MCF 10A (cell line): ENCODE results near the gene MLXIPL. TPM values are rescaled to one million over a fixed set of nuclear protein-coding genes. Genes with fewer than 3 reads are reported as not detected.

ENCODE experiments used
- BruUV-seq: library from RNA; stranded (reverse); fragments of 400-500 nt; replicated peaks from 2 replicates; lab custom pipeline; 2021; lab: Mats Ljungman, UMichigan
- CTCF ChIA-PET: fragments of 300-600 bp; sonication (Branson Sonifier 250); formaldehyde crosslinking; extraction: SDS; loops from one replicate; lab custom pipeline; 2021; ENCODE audit warnings: antibody characterized with exemption, inconsistent platforms; lab: Yijun Ruan, JAX
- POLR2A ChIA-PET: fragments of 300-600, 350-650 bp; sonication (Branson Sonifier 250); formaldehyde crosslinking; extraction: SDS; loops from one replicate; lab custom pipeline; 2020; ENCODE audit warnings: antibody characterized with exemption, inconsistent platforms; lab: Yijun Ruan, JAX
- DNase-seq: peaks from one replicate; pipeline ENCODE4 v3.0.0-alpha.2; 2018; ENCODE audit not compliant: unreplicated experiment
- H3K27ac Mint-ChIP-seq: one replicate; pipeline ENCODE4 v1.8.0; 2022; ENCODE audit warnings: mild to moderate bottlenecking, low read depth, mixed read lengths; ENCODE audit not compliant: unreplicated experiment
- H3K27me3 Mint-ChIP-seq: one replicate; pipeline ENCODE4 v1.8.0; 2022; ENCODE audit warnings: mixed read lengths; ENCODE audit not compliant: insufficient read depth, unreplicated experiment
- H3K36me3 Mint-ChIP-seq: one replicate; pipeline ENCODE4 v1.8.0; 2022; ENCODE audit warnings: mild to moderate bottlenecking, moderate library complexity, mixed read lengths; ENCODE audit not compliant: insufficient read depth, unreplicated experiment
- H3K4me1 Mint-ChIP-seq: one replicate; pipeline ENCODE4 v1.8.0; 2022; ENCODE audit warnings: mixed read lengths; ENCODE audit not compliant: insufficient read depth, unreplicated experiment
- H3K4me3 Mint-ChIP-seq: one replicate; pipeline ENCODE4 v1.8.0; 2022; ENCODE audit warnings: mild to moderate bottlenecking, moderate library complexity, mixed read lengths; ENCODE audit not compliant: unreplicated experiment
- H3K9me3 Mint-ChIP-seq: one replicate; pipeline ENCODE4 v1.8.0; 2022; ENCODE audit warnings: mixed read lengths; ENCODE audit not compliant: unreplicated experiment
- intact Hi-C: fragments of 100-400 bp; cut with micrococcal nuclease; formaldehyde crosslinking; loops from 2 replicates; pipeline ENCODE4 v1.14.1; 2022
- total RNA-seq: library from RNA; stranded (reverse); gene quantifications from 2 replicates; pipeline ENCODE4 v1.2.3, GENCODE V29; 2022
- TF ChIP-seq, protein P1 (sequence below): fragments of 200-600 bp; IDR thresholded peaks from one replicate; pipeline ENCODE4 v1.8.0; 2022; ENCODE audit warnings: antibody characterized with exemption, mild to moderate bottlenecking; ENCODE audit not compliant: unreplicated experiment

MLXIPL gene
- total RNA-seq, 1 experiment from 2014 or later, result not detected

DNA sequence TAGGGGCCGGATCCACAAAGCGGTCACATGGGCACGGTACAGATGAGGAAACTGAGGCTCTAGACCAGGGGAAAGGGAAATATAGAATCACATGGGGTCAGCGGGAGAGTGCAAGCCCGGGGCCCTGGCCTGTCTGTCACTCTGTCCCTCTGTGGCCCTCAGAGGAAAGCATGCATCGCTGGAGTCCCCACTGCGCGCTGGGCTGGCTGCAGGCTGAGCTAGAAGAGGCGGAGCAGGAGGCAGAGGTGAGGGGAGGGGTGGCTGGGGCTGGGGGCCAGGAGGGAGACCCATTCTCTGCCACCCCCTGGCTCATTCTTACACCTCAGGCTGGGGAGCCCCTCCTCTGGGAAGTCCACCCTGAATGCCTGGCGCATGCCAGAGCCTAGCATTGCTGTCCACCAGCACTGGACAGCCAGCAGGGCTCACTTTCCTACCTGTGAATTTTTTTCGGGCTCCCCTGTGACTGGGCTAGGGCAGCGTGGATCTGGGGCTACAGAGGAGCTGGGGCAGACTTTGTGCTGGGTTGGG lies 45.6 kb upstream of the MLXIPL start:
- BruUV-seq, result no TSS peak
- TF ChIP-seq, protein P1, sequence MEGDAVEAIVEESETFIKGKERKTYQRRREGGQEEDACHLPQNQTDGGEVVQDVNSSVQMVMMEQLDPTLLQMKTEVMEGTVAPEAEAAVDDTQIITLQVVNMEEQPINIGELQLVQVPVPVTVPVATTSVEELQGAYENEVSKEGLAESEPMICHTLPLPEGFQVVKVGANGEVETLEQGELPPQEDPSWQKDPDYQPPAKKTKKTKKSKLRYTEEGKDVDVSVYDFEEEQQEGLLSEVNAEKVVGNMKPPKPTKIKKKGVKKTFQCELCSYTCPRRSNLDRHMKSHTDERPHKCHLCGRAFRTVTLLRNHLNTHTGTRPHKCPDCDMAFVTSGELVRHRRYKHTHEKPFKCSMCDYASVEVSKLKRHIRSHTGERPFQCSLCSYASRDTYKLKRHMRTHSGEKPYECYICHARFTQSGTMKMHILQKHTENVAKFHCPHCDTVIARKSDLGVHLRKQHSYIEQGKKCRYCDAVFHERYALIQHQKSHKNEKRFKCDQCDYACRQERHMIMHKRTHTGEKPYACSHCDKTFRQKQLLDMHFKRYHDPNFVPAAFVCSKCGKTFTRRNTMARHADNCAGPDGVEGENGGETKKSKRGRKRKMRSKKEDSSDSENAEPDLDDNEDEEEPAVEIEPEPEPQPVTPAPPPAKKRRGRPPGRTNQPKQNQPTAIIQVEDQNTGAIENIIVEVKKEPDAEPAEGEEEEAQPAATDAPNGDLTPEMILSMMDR, result no peak
- no peak overlapping the region for H3K27ac Mint-ChIP-seq
- no peak for DNase-seq
- POLR2A ChIA-PET, result no interaction called here
- no peak overlapping the region for H3K4me3 Mint-ChIP-seq
- CTCF ChIA-PET, result interaction anchor here (0.7 to 1.1 kb wide), 3 partner anchors 12 to 190 kb away, joined by 3 to 5 read pairs (median 4); no protein-coding TSS in a partner anchor
- peaks cover 7% of the 10 kb centered on the region for H3K36me3 Mint-ChIP-seq
- H3K9me3 Mint-ChIP-seq, result no peaks in the 10 kb centered on the region
- H3K27me3 Mint-ChIP-seq, result no peaks in the 10 kb centered on the region
- H3K4me1 Mint-ChIP-seq, result peaks cover 15% of the 10 kb centered on the region
- intact Hi-C loops, result loop anchor here (5.0 kb wide), 2 partner anchors 43 to 57 kb away; no protein-coding TSS in a partner anchor

DNA sequence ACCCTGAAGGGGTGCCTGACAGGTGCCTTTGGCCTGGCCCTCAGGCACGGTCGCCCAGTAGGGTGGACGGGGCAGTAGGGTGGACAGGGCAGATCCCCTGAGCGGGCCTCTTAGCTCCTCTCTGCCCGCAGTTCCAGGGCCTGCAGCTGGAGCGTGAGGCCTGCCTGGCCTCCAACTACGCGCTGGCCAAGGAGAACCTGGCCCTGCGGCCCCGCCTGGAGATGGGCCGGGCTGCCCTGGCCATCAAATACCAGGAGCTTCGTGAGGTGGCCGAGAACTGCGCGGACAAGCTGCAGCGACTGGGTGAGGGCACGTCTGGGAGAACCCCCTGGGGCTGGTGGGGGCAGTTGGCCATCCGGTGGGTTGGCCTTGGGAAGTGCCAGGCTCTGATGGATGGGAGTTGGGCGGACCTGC lies 45.0 kb upstream of the MLXIPL start:
- no peak for DNase-seq
- Mint-ChIP-seq H3K27ac (no peak overlapping the region), H3K36me3 (peaks cover 7% of the 10 kb centered on the region), H3K4me1 (peaks cover 15% of the 10 kb centered on the region), H3K27me3 (no peaks in the 10 kb centered on the region), H3K4me3 (no peak overlapping the region), H3K9me3 (no peaks in the 10 kb centered on the region)
- intact Hi-C loops, result loop anchor here (5.0 kb wide), 2 partner anchors 42 to 58 kb away; no protein-coding TSS in a partner anchor
- TF ChIP-seq, protein P1, result no peak
- no TSS peak for BruUV-seq
- POLR2A ChIA-PET, result interaction anchor here (0.6 to 0.7 kb wide), 2 partner anchors 14 to 128 kb away, joined by 3 read pairs; partner anchors contain the start of genes BUD23 and DNAJC30
- CTCF ChIA-PET, result interaction anchor here (0.8 to 2.0 kb wide), 3 partner anchors 23 to 62 kb away, joined by 3 to 14 read pairs (median 3); no protein-coding TSS in a partner anchor

DNA sequence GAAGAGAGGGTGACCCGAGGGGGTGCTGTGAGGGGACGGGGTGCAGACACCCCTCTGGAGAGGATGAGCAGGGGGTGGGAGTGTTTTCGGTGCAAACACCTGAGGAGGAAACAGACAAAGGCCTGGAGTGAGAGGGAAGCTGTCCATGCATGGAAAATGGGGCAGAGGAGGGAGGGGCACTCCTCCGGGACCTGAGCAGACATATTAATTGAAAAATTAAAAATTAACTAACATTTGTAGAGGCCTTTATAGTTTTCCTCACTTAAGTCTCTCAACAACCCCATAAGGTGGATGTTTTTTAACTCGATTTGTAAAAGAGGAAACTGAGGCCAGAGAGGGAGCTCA lies 44.5 kb upstream of the MLXIPL start:
- ChIA-PET POLR2A (interaction anchor here (0.6 to 0.7 kb wide), 2 partner anchors 15 to 127 kb away, joined by 3 read pairs; partner anchors contain the start of genes BUD23 and DNAJC30), CTCF (interaction anchor here (0.5 to 2.0 kb wide), 5 partner anchors 23 to 110 kb away, joined by 3 to 14 read pairs (median 4); no protein-coding TSS in a partner anchor)
- peak overlapping the region; percentile 67 for H3K4me3 Mint-ChIP-seq
- H3K27ac Mint-ChIP-seq, result no peak overlapping the region
- TF ChIP-seq, protein P1, result no peak
- no peaks in the 10 kb centered on the region for H3K9me3 Mint-ChIP-seq
- H3K27me3 Mint-ChIP-seq, result no peaks in the 10 kb centered on the region
- H3K4me1 Mint-ChIP-seq, result peaks cover 15% of the 10 kb centered on the region
- no TSS peak for BruUV-seq
- intact Hi-C loops, result loop anchor here (5.0 kb wide), 2 partner anchors 42 to 58 kb away; no protein-coding TSS in a partner anchor
- DNase-seq, result no peak
- peaks cover 7% of the 10 kb centered on the region for H3K36me3 Mint-ChIP-seq

DNA sequence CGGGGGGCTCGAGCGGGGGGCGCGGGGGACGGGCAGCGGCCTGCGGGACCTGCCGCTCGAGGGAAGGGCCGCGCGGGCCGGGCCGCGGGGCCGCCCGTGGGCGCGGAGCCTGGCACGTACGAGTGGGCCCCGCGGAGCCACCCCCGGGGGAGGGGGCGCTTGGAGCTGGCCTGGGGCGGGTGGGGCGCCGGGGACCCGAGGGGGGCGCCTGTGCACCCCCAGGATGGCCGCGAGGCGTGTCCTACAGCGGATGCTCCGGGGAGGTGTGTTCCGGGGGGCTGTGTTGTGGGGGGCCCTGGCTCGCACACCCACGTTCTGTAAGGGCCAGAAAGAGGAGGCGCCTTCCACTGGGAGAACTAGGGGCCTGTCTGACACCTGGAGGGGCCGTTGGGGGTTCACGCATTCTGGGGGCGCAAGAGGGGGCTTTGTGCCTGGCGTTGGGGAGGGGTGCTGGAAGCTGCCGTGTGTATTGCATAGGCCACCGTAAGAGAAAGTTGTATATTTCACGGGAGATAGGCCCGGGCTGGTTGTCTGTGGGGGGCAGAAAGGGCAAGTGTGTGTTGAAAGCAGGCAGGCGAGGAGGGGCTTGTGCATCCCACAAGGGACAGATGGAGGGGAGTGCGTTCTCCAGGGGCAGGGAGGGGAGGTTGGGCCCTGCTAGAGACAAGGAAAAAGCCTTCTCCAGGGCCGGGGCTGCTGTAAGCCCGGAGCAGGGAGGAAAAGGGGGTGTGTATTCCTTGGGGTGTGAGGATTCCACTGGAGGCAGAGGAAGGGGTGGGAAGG lies 44.0 kb upstream of the MLXIPL start:
- intact Hi-C loops, result loop anchor here (5.0 kb wide), 2 partner anchors 41 to 59 kb away; no protein-coding TSS in a partner anchor
- TF ChIP-seq, protein P1, result no peak
- peaks cover 7% of the 10 kb centered on the region for H3K36me3 Mint-ChIP-seq
- no peaks in the 10 kb centered on the region for H3K27me3 Mint-ChIP-seq
- peak overlapping the region; percentile 67 for H3K4me3 Mint-ChIP-seq
- no peak for DNase-seq
- ChIA-PET POLR2A (interaction anchor here (0.7 kb wide), 1 partner anchor 127 kb away, joined by 3 read pairs; no protein-coding TSS in a partner anchor), CTCF (interaction anchor here (0.5 to 2.0 kb wide), 21 partner anchors 8 to 188 kb away, joined by 3 to 14 read pairs (median 3); partner anchors contain the start of genes MLXIPL and STX1A)
- BruUV-seq, result no TSS peak
- no peaks in the 10 kb centered on the region for H3K9me3 Mint-ChIP-seq
- peaks cover 15% of the 10 kb centered on the region for H3K4me1 Mint-ChIP-seq
- no peak overlapping the region for H3K27ac Mint-ChIP-seq
